ENCODE measurements around the gene DDX31. TPM values are rescaled to one million over a fixed set of nuclear protein-coding genes. Genes with fewer than 3 reads are reported as not detected.

DDX31 gene
- total RNA-seq, 1 donor: 11.6 TPM

DNA sequence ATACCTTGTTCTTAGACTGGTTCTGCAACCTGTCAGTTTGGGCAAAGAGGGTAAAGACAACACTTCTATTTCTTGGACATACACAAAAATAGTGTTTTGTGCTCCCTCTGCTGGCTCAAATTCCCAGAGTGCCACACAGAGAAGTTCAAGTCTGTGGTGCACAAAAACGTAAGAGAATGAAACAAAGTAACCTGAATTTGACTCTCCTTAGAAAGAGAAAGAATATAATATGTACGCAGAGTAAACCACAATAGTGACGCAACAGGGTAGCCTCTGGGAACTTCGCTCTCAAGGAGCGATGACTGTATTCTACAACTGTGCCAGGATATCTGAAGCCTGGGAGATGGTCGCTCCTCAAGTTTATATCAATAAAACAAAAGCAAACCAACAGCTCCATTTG, 18.5 kb downstream of the DDX31 start:
- Histone ChIP-seq H3K4me2 (ENCODE audit: insufficient read depth, low read length) (peak overlapping the region; percentile 43), H3K9me3 (ENCODE audit: low read depth, low read length) (no peaks in the 10 kb centered on the region), H3K4me1 (ENCODE audit: insufficient read depth, low read length) (peaks cover 30% of the 10 kb centered on the region), H3K36me3 (ENCODE audit: insufficient read depth, low read length) (peaks cover 43% of the 10 kb centered on the region), H4K20me1 (ENCODE audit: insufficient read depth, low read length) (peaks cover 3% of the 10 kb centered on the region), H3K79me2 (ENCODE audit: insufficient read depth, low read length) (no peaks in the 10 kb centered on the region), H3K27me3 (ENCODE audit: insufficient read depth, low read length) (no peaks in the 10 kb centered on the region), H3K4me3 (ENCODE audit: insufficient read depth, low read length) (no peak overlapping the region), H2AFZ (ENCODE audit: low read length) (no peak overlapping the region), H3K27ac (ENCODE audit: low read depth, low read length) (peak overlapping the region; percentile 84)
- DNase-seq (ENCODE audit: insufficient read length, low spot score, missing footprints): peak; percentile 66
- TF ChIP-seq, protein P1, sequence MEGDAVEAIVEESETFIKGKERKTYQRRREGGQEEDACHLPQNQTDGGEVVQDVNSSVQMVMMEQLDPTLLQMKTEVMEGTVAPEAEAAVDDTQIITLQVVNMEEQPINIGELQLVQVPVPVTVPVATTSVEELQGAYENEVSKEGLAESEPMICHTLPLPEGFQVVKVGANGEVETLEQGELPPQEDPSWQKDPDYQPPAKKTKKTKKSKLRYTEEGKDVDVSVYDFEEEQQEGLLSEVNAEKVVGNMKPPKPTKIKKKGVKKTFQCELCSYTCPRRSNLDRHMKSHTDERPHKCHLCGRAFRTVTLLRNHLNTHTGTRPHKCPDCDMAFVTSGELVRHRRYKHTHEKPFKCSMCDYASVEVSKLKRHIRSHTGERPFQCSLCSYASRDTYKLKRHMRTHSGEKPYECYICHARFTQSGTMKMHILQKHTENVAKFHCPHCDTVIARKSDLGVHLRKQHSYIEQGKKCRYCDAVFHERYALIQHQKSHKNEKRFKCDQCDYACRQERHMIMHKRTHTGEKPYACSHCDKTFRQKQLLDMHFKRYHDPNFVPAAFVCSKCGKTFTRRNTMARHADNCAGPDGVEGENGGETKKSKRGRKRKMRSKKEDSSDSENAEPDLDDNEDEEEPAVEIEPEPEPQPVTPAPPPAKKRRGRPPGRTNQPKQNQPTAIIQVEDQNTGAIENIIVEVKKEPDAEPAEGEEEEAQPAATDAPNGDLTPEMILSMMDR (IDR thresholded peaks at IDR 0.05; ENCODE audit: extremely low read depth, low read depth, low read length): peak; percentile 78

DNA sequence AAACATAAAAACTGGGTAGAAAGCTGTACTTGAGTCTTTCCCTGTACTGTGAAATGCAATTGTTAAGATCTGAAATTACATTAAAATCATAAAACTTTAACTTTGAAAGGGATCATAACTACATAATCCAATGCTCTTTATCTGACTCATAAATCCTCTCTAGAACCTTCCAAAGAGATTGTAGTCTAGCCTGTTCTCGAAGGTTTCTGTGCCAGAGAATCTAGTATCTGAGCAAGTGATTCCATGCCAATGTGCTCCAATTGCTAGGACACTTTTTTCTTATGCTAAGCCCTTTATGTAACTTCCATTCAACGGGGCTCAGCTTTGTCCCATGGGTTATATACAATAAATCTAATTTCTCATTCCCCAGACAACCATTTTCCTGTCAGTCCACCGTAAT, 21.1 kb downstream of the DDX31 start:
- H4K20me1 ChIP-seq (ENCODE audit: insufficient read depth, low read length): peaks cover 3% of the 10 kb centered on the region
- no peaks in the 10 kb centered on the region for H3K9me3 ChIP-seq (ENCODE audit: low read depth, low read length)
- H3K36me3 ChIP-seq (ENCODE audit: insufficient read depth, low read length): peaks cover 63% of the 10 kb centered on the region
- no peaks in the 10 kb centered on the region for H3K79me2 ChIP-seq (ENCODE audit: insufficient read depth, low read length)
- H3K27me3 ChIP-seq (ENCODE audit: insufficient read depth, low read length): no peaks in the 10 kb centered on the region
- TF ChIP-seq, protein P1 (IDR thresholded peaks at IDR 0.05; ENCODE audit: extremely low read depth, low read depth, low read length): no peak
- DNase-seq (ENCODE audit: insufficient read length, low spot score, missing footprints): no peak
- H3K4me2 ChIP-seq (ENCODE audit: insufficient read depth, low read length): no peak overlapping the region
- peak overlapping the region; percentile 91 for H3K27ac ChIP-seq (ENCODE audit: low read depth, low read length)
- no peak overlapping the region for H3K4me3 ChIP-seq (ENCODE audit: insufficient read depth, low read length)
- peaks cover 30% of the 10 kb centered on the region for H3K4me1 ChIP-seq (ENCODE audit: insufficient read depth, low read length)
- H2AFZ ChIP-seq (ENCODE audit: low read length): no peak overlapping the region

DNA sequence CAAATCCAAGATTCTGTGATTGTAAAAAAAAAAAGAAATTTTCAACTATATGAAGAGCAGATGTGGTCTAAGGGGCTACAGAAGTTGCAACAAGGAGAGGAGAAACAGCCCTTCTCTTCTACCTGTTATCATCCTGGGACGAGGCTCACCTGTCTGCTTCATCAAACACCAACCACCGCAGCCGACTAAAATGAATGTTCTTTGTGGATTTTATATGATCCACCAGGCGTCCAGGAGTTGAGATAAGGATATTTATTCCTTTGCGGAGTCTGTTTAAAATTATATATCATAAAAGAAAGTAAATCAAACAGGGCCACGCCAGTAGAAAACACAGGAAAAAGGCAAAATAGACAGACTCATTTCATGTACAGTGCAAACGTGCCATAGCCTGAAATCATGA, 21.5 kb downstream of the DDX31 start:
- H3K9me3 ChIP-seq (ENCODE audit: low read depth, low read length): no peaks in the 10 kb centered on the region
- peak overlapping the region; percentile 91 for H3K27ac ChIP-seq (ENCODE audit: low read depth, low read length)
- TF ChIP-seq, protein P1 (IDR thresholded peaks at IDR 0.05; ENCODE audit: extremely low read depth, low read depth, low read length): no peak
- H3K4me1 ChIP-seq (ENCODE audit: insufficient read depth, low read length): peaks cover 30% of the 10 kb centered on the region
- H2AFZ ChIP-seq (ENCODE audit: low read length): no peak overlapping the region
- no peaks in the 10 kb centered on the region for H3K79me2 ChIP-seq (ENCODE audit: insufficient read depth, low read length)
- H3K36me3 ChIP-seq (ENCODE audit: insufficient read depth, low read length): peaks cover 67% of the 10 kb centered on the region
- no peak overlapping the region for H3K4me3 ChIP-seq (ENCODE audit: insufficient read depth, low read length)
- DNase-seq (ENCODE audit: insufficient read length, low spot score, missing footprints): no peak
- peaks cover 3% of the 10 kb centered on the region for H4K20me1 ChIP-seq (ENCODE audit: insufficient read depth, low read length)
- H3K27me3 ChIP-seq (ENCODE audit: insufficient read depth, low read length): no peaks in the 10 kb centered on the region
- no peak overlapping the region for H3K4me2 ChIP-seq (ENCODE audit: insufficient read depth, low read length)

DNA sequence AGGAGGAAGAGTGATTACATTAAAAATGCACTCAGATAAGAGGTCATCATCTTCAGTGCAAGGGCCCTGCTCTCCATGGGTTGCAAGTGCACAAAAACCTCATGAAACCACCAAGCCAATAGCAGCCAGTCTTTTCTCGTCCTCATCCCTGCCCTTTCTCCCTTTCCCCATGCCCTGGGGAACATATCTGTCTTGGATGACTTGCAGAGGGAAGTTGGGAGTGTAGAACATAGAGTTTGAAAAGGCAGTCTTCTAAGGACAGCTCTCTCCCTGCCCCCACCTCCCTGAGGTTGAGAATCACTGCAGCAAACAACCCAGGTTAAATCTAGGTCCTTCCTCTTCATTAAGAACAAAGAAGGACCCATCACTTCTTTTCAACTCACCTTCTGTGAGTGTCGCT, 22.0 kb downstream of the DDX31 start:
- no peaks in the 10 kb centered on the region for H3K9me3 ChIP-seq (ENCODE audit: low read depth, low read length)
- H3K27ac ChIP-seq (ENCODE audit: low read depth, low read length): peak overlapping the region; percentile 91
- peaks cover 71% of the 10 kb centered on the region for H3K36me3 ChIP-seq (ENCODE audit: insufficient read depth, low read length)
- H3K4me1 ChIP-seq (ENCODE audit: insufficient read depth, low read length): peaks cover 30% of the 10 kb centered on the region
- no peaks in the 10 kb centered on the region for H3K79me2 ChIP-seq (ENCODE audit: insufficient read depth, low read length)
- no peaks in the 10 kb centered on the region for H3K27me3 ChIP-seq (ENCODE audit: insufficient read depth, low read length)
- no peak overlapping the region for H3K4me3 ChIP-seq (ENCODE audit: insufficient read depth, low read length)
- H3K4me2 ChIP-seq (ENCODE audit: insufficient read depth, low read length): peak overlapping the region; percentile 52
- no peak for DNase-seq (ENCODE audit: insufficient read length, low spot score, missing footprints)
- H2AFZ ChIP-seq (ENCODE audit: low read length): no peak overlapping the region
- peaks cover 3% of the 10 kb centered on the region for H4K20me1 ChIP-seq (ENCODE audit: insufficient read depth, low read length)
- TF ChIP-seq, protein P1 (IDR thresholded peaks at IDR 0.05; ENCODE audit: extremely low read depth, low read depth, low read length): no peak
